SK-N-DZ (cell line): ENCODE data around the gene GGACT.
"Not testable (repeated sequence)": the region's sequence is repeated elsewhere in the genome, so short reads cannot be mapped to it uniquely, and the experiment has no call there.

ENCODE experiments used
- DNase-seq: peaks from one replicate; pipeline ENCODE4 v3.0.0-alpha.2; 2015; ENCODE audit warnings: low spot score

Gene GGACT

DNA sequence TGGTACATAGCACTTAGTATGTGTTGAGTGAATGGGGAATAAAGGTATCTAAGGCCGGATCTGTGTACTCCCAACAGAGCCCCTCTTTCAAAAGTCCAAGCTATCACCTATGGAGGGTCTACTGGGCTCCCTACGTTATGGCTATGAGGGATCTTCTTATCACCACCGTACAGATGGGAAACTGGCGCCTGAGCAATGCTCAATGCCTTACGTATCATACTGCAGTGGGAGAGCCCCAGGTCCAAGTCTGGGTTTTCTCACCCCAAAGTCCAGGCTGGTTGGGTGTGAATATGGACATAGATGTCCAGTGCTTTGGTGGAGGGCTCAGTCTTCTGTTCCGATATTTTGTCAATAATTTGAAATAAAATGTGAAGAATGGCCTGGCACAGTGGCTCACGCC, 13.1 kb upstream of the GGACT start:
- no peak for DNase-seq

DNA sequence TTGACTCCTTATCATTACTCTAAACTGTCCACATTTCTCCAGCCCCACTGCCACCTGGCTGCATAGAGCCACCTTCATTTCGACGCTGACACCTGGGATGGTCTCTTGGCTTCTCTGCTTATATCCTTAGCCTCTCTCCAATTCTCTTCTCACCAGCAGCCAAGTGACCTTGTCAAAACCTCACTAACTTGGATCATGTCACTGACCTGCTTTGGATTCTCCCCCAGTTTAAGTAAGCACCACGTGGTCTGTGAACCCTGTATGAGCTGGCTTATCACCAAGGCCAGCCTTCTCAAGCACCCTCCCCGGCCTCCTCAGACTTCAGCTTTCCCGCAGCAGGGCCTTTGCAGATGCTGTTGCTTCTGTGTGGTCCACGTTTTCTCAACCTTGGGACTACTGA, 12.3 kb upstream of the GGACT start:
- DNase-seq: no peak

- no peak for DNase-seq
These were observed 11.9 kb upstream of the GGACT start for GRCh38 chr13:100600461-100600860.

DNA sequence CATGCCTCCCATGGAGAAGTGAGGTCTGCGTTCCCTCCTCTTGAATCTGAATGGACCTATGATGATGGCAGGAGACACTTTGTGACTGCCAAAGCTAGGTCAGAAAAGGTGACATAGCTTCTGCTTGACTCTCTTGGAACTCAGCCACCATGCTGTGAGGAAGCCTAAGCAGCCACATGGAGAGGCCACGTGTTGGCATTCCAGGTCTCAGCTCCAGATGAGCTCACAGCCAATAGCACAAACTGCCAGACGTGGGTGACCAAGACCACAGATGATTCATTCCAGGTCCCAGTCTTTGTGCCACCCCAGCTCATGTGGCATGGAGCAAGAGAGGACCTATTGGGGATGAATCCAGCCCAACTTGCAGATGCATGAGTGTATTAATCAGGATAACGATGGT, 8.7 kb upstream of the GGACT start:
- no peak for DNase-seq

DNA sequence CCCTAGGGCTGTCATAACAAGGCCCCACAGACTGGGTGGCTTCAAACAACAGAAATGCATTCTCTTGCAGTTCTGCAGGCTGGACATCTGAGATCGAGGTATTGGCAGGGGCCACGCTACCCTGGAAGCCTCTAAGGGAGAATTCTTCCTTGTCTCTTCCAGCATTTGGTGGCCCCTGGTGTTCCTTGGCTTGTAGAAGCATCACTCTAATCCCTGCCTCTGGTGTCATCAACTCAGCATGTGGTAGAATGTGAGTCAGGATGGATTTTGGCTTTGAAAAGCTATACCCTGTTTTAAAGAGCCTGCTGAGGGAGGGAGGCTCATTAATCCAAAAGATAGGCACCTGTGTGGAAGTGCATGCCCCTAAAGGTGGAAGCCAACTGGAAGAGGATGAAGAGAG, 7.9 kb upstream of the GGACT start:
- no peak for DNase-seq

DNA sequence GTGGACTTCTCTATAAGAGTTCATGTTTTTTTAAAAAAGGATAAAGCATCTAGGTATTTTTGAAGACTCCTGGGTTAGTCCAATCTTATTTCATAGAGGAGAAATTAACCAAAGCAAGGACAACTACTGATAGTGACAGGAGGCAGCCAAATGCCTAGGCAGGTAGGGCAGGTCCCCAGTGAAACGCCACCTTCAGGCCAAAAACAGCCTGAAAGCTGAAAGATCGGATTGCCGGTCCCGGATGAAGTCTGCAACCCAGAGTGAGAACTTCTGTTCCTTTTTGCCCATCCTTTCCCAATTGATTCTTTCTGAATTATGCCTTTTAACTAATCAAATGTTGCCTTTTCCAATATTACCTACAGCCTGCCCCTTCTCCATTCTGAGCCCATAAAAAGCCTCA, 6.1 kb upstream of the GGACT start:
- no peak for DNase-seq

GRCh38 chr13:100594255-100594654, 5.7 kb upstream of the GGACT start:
- DNase-seq: no peak

DNA sequence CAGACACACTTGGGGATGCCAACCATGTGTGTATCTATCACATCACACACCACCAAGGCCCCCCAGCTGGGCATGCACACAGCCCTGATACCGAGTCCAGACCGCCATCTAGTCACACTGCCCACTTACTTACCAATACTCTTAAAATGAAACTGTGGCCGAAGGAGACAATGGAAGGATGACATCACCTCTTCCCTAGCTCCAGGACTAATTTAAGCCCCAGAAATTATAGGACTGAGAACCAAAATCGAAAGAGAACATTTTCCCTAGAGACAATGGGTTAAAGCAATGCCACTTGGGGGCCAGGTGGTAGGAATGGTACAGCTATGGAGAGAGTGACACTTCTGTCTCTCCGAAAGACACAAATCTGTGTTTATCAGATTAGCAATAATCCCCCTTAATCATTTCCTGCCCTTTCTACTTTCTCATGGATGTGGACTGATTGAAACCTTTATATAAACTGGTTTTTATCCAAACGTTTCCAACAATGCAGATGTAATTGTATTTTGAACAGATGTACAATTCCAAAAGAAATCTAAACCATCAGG, 663 bp upstream of the GGACT start:
- DNase-seq: no peak

DNA sequence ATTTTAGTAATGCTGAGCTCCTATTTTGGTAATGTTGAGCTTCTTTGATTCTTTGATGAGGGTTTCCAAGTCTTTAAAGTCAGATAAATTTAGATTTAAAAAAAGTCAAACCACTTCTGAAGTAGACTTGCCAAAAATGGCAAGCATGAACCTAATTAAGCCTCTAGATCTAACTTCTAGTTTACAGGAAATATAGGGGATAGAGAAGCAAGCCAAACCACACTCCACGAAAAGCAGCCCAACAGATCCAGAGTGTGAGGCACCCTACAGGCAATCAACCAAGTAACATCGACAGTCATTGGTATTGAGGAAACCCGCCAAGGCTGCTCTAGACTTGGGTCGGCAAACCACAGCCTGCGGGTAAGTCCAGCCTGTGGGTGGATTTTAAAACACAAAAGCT, 3.7 kb downstream of the GGACT start:
- no peak for DNase-seq

GRCh38 chr13:100581504-100581903, 7.1 kb downstream of the GGACT start:
- DNase-seq: no peak

- DNase-seq: no peak
These were observed 7.6 kb downstream of the GGACT start for GRCh38 chr13:100581030-100581429.

GRCh38 chr13:100580045-100580444, 8.5 kb downstream of the GGACT start:
- DNase-seq: no peak

DNA sequence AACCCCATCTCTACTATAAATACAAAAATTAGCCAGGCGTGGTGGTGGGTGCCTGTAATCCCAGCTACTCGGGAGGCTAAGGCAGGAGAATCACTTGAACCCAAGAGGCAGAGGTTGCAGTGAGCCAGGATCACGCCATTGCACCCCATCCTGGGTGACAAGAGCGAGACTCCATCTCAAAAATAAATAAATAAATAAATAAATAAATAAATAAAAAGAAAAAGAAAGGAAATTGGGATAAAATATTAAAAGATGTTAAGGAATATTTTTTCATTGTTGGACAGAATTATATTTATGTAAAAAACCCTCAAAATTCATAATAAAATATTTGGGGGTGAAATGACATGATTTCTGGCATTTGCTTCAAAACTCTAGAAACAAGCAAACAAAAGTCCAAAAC, 11.3 kb downstream of the GGACT start:
- not testable (repeated sequence) for DNase-seq

DNA sequence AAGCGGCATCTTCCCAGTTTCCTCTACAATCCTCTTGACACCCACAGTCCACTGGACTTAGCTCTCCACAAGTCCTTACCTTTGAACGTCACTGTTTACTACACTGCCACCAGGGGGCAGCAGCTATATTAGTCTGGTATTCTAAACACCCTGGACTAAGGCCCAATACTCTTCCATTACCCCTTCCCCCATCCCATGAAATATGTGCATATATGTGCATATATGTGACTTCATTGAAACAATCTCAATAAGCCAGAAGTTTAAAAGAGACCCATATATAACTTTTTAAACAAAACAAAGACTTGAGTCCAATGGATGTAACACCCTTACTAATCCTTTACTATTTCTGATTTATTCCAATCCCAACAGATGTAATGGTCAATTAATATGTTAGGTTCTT, 15.5 kb downstream of the GGACT start:
- DNase-seq: peak; percentile 71

DNA sequence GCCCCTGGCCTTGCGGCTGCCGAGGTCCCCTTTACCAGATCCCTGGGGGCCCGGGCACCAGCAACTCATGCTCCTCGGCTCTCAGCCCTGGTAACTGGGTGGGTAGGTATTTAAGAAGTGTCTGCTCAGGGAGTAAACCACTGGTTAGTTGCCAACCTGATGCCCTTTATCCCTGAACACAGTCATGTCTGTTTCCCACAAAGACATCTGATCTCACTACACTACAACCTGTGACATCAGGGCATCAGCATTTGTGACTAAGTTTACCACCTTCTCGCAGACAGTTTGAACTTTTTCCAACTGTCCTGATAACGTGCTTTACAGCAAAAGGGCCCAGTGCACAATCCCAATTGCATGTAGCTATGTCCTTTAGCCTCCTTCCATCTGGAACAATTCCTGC, 22.0 kb downstream of the GGACT start:
- no peak for DNase-seq

- no peak for DNase-seq
These were observed 23.3 kb downstream of the GGACT start for GRCh38 chr13:100565286-100565685.

DNA sequence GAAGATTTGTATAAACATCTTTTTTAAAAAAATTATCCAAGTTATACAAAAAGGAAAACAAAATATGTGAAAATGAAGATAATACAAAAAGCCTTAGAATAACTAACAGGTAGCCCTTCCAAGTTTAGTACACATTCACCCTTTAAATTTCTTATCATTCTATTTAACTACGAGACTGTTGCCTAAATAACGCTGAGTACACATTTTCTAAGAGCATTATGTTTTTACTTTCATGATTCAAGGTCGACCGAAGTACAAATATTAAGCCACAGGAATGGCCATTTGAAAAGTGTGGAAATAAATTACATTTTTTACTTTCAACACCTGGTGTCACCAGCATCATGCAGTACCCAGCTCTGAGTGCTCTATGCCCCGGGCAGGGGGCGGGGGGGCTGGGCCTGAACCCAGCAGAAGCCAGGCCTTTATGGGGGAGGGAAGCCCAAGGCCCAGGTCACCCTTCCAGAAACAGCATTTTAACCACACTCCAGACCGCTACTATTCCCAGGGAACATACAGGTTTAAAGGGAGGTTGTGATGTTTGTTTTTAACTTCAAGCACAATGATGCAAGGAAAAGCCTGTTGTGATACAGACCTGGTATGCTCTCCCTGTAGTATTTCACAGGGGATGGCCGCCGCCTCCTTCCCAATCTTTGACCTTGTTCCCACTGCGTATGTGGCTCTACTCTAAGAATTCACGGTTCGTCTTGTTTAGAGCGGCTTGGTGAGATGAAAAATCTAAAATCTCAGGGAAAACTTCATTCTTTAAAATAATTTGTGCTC, 24.0 kb downstream of the GGACT start:
- DNase-seq: no peak

GRCh38 chr13:100563779-100564178, 24.8 kb downstream of the GGACT start:
- no peak for DNase-seq

DNA sequence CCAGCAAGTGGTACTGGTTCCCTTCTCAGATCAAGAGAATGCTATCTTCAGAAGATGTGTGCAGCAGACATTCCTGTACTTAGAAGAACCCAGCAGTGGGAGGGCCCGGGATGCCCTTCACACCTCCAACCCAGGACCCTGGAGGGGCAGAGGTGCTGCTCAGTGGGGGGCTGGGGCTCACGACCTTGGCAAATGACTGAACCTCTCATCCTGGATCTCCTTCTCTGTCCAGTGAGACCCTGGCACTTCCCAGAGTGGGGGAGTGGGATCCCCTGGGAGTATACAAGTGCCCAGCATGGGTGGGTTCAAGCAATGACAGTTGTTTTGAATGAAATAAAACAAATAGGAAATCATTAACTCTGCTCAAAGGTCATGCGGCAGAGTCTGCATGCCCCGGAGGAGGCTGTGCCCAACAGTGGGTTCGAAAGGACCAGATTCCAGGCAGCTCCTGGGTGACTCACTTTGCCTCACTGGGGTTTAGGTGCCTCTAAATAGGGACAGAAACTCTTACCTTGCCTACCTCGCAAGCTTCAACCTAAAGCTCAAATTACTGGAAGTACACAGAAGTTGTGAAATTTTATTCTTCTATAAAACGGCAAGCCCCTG, 26.9 kb downstream of the GGACT start:
- no peak for DNase-seq

- no peak for DNase-seq
These were observed 27.5 kb downstream of the GGACT start for GRCh38 chr13:100561158-100561499.

DNA sequence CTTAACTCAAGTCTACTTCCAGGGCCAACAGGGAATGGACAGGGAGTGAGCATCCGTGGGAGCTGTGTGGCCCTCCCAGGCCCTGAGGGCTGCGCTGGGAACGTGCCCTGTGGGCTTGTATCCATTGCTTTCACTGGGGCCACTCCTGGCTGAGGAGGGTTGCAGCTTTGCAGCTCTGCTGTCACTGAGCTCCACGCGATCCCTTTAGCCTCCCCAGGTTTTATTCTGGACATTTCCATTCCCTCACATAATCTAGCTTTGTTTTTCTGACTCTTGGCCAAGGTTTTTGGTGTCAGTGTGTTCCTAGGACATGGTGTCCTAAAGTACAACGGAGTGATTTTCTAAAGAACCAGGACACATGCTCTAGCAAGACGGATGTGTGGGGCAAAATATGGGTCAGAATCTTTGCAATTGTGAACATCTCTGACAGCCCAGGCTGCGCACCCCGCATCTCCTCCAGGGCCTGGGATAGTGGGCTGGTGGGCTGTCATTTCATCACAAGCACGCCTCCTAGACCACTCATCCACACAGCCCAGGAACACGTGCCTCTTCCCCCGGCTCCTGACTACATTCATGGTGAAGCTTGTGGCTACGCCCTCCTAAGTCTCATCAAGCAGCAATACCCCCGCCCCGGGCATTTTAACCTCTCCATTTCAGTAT, 28.0 kb downstream of the GGACT start:
- no peak for DNase-seq

GRCh38 chr13:100559886-100560285, 28.7 kb downstream of the GGACT start:
- DNase-seq: no peak

GRCh38 chr13:100552755-100553154, 35.8 kb downstream of the GGACT start:
- DNase-seq: no peak
